ENCODE measurements around the gene GIPC1.
"Not testable (repeated sequence)": the region's sequence is repeated elsewhere in the genome, so short reads cannot be mapped to it uniquely, and the experiment has no call there.

GIPC1 gene

DNA sequence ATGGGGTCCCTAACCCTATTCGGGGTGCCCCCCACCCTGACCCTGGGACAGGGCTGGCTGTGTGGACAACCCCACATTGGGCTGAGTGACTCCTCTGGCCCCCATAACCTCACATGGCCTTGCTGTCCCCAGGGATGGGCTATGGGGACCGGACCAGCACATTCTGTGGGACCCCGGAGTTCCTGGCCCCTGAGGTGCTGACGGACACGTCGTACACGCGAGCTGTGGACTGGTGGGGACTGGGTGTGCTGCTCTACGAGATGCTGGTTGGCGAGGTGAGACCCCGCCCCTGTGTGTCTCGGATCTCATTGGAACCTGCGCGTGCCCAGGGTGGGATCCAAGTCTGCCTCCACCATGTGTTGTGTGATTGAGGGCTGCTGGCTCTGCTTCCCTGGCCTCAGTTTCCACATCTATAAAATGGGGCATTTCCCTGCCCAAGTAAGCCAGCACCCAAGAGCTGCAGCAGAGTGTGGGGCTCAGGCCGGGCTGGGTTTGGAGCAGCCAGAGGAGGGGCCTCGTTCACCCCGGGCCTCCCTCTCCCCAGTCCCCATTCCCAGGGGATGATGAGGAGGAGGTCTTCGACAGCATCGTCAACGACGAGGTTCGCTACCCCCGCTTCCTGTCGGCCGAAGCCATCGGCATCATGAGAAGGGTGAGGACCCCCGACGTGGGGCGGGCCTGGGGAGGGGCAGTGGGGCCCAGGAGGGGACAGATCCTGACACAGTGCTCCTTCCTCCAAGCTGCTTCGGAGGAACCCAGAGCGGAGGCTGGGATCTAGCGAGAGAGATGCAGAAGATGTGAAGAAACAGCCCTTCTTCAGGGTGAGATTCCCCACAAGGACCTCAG is 25.7 kb downstream of the GIPC1 start:
- no peak for DNase-seq (ENCODE audit: low spot score)

DNA sequence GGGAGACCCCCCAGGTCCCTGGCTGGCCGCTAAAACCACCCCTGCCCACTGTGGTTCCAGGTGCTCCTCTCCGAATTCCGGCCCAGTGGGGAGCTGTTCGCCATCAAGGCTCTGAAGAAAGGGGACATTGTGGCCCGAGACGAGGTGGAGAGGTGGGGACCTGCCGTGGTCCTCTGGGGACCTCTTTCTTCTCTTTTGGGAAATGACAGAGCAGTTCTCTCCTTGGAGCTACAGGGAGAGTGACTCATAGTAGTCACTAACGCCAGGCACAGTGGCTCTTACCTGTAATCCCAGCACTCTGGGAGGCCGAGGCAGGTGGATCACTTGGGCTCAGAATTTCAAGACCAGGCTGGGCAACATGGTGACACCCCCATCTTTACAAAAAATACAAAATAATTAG is 28.1 kb downstream of the GIPC1 start:
- no peak for DNase-seq (ENCODE audit: low spot score)

DNA sequence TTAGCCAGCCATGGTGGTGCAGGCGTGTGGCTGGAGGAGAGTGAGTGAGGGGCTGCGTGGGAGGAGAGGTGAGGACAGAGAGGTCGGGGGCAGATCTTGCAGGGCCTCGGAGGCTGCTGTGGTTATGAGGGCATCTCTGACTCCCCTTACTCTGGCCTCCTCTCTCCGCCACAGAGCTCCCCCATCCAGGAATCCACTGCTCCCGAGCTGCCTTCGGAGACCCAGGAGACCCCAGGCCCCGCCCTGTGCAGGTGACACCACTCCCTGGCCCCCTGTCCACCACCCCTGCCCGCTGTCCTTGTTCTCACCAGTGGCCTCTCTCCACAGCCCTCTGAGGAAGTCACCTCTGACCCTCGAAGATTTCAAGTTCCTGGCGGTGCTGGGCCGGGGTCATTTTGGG is 28.5 kb downstream of the GIPC1 start:
- no peak for DNase-seq (ENCODE audit: low spot score)

DNA sequence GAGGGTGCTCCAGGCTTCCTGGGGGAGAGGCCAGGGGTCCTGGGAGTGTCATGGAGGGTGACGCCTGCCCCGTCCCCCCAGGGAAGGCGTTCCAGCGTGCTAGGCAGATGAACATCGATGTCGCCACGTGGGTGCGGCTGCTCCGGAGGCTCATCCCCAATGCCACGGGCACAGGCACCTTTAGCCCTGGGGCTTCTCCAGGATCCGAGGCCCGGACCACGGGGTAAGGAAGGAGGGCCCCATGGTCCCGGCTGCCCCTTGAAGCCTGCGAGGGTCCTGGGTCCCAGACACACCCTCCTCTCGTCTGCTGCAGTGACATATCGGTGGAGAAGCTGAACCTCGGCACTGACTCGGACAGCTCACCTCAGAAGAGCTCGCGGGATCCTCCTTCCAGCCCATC is 32.2 kb downstream of the GIPC1 start:
- DNase-seq (ENCODE audit: low spot score): no peak

DNA sequence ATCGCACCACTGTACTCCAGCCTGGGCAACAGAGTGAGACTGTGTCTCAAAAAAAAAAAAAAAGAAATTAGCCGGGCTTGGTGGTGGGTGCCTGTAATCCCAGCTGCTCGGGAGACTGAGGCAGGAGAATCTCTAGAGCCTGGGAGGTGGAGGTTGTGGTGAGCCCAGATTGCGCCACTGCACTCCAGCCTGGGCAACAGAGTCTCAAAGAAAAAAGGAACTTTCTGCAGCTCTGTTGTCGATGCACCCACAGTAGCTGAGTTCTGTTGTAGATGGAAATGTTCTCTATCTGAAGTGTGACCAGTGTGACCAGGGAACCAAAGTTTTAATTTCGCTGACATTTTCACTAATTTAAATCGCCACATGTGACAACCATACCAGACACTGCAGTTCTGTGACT is 33.5 kb downstream of the GIPC1 start:
- DNase-seq (ENCODE audit: low spot score): not testable (repeated sequence)

DNA sequence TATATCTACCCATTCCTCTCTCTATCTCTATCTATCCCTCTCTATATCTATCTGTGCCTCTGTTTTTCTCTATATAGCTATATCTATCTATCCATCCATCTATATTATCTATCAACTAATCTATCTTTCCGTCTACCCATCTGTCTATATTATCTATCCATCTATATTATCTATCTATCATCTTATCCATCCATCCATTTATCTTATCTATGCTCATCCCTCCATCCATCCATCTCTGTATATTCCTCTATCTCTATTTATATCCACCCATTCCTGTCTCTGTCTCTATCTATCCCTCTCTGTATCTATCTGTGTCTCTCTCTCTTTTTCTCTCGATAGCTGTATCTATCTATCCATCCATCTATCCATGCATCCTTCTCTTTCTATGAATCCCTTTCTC is 35.0 kb downstream of the GIPC1 start:
- DNase-seq (ENCODE audit: low spot score): no peak

DNA sequence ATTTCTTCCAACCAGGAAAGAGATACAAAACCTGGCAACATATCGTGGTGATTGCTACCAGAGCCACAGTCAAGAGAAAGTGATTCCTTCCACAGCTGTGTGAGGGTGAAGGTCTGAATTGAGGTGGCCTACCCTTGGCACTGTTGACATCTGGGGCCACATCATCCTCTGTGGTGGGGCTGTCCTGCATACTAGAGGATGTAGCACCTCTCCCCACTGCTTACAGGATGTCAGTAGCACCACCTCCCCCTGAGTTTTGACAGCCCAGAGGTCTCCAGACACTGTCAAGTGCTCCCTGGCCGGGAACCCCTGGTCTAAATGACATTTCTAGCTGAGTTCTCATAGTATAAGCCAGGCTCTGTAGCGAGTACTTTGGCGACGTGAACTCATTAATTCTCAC is 36.2 kb downstream of the GIPC1 start:
- no peak for DNase-seq (ENCODE audit: low spot score)

DNA sequence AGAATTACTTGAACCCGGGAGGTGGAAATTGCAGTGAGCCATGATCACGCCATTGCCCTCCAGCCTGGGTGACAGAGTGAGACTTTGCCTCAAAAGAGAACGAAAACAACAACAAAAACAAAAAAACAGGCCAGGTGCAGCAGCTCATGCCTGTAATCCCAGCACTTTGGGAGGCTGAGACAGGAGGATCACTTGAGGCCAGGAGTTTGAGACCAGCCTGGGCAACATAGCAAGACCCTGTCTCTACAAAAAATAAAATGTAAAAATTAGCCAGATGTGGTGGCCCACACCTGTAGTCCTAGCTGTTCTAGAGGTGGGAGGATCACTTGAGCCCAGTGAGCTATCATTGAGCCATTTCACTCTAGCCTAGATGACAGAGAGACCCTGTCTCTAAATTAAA is 43.6 kb downstream of the GIPC1 start:
- not testable (repeated sequence) for DNase-seq (ENCODE audit: low spot score)

DNA sequence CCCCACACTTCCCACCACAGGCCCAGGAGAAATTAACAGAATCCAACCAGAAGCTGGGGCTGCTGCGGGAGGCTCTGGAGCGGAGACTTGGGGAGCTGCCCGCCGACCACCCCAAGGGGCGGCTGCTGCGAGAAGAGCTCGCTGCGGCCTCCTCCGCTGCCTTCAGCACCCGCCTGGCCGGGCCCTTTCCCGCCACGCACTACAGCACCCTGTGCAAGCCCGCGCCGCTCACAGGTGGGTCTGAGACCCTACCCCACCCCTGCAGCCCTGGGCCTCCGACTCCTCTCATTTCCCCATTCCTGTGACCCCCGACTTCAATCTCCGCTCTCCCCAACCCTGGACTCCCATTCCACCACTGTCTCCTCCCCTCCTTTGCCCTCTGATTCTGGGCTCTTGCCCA is 45.1 kb downstream of the GIPC1 start:
- no peak for DNase-seq (ENCODE audit: low spot score)

DNA sequence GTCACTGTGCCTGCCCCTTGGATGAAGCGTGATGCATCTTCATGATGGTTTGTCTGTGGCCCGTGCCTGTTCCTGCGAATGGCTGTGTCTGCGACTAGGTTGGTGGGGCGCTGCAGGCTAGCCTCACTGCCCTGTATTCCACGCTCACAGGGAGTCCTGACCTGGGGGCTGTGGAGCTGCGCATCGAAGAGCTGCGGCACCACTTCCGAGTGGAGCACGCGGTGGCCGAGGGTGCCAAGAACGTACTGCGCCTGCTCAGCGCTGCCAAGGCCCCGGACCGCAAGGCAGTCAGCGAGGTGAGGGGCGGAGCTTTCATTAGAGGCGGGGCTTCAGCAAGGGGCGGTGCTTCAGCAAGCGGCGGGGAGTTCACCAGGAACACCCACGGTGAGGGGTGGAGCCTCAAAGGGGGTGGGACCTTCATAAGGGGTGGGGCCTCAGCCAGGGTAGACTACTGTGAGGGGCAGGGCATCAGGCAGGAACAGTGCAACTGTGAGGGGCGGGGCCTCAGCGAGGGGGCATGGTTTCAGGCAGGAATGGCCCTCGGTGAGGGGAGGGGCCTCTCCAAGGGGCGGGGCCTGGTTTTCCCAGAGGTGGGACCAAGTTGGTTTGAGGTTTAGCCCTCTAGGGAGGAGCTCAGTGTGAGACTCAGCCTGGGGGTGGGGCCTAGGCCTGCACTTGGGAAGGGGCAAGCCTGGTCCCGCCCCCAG is 45.6 kb downstream of the GIPC1 start:
- no peak for DNase-seq (ENCODE audit: low spot score)

DNA sequence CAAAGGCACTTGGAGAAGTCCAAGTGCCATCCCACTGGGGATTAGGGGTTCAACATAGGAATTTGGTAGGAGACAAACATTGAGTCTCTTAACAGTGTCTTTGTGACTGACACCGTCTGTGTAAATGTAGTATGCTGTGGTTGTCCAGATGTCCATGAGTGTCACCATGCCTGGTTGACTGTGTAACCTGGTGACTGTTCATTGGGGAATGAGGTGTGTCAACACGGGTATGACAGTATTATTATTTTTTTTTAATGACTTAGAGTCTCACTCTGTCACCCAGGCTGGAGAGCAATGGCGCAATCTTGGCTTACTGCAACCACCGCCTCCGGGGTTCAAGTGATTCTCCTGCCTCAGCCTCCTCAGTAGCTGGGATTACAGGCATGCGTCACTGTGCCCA is 46.6 kb downstream of the GIPC1 start:
- DNase-seq (ENCODE audit: low spot score): no peak

DNA sequence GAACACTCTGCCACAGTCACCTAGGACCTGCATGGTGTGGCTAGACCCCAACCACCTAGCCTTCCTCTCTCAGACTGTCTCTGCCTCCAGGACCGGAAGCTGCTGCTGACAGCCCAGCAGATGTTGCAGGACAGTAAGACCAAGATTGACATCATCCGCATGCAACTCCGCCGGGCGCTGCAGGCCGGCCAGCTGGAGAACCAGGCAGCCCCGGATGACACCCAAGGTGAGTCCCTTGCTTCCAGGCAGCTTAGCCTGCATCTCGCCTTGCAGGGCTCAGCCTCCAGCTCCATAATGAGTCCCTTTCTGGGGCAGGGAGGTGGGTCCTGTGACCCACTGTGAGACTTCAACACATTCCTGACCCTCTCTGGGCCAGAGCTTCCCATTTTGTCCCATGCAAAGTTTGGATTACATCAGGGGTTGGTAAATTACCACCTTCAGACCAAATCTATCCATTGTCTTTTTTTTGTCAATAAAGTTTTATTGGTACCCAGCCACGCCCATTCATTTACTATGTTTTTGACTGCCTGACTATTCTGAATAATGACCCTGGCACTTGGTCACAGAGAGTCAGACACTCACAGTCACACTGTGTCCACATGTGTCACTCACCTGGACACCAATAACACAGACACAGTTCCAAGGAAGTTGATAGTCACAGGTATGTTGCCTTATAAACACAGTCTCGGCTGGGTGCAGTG is 49.4 kb downstream of the GIPC1 start:
- DNase-seq (ENCODE audit: low spot score): no peak

DNA sequence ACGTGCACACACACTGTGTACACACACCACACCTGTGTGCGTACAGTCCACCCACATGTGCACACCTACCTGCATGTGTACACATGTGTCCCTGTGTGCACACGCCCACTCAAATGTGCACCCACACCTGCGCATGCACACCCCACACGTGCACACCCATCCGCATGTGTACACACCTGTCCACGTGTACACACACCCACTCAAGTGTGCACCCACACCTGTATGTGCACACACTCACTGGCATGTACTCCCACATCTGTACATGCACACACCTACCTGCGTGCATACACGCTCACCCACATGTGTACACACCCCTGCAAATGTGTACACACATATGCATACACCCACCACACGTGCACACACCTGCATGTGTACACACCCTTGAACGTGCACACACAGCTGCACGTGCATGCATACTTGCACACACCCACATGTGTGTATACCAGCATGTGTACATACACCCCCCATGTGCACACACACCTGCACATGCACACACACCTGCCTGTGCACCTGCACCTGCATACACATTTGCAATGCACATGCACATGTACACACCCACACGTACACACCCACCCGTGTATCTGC is 52.2 kb downstream of the GIPC1 start:
- no peak for DNase-seq (ENCODE audit: low spot score)

DNA sequence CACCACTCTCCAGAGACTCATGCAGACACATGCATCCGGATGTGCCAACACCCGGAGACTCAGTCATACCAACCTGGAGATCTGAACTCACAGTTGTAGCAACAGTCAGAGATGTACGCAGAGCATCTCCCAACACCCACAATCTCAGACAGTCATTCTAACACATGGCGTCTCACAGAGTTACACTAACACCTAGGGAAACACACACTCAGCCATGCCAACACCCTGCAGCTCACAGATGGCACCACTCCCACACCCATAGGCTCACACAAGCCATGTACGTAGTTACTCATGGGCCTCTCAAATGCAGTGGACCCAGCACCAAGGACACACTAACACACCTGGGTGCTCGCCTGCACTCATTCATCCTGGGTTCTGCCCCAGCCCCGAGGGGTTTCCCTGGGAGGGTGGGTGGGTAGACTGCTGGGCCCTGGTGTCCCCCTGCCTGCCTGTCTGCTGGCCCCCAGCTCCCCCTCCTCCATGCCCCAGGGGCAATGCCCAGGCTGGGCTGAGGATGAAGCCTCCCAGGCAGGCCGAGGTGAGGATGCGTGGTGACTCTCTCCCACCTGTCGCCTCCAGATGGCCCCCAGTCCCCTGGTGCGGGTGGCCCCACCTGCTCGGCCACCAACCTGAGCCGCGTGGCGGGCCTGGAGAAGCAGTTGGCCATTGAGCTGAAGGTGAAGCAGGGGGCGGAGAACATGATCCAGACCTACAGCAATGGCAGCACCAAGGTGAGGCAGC is 52.9 kb downstream of the GIPC1 start:
- DNase-seq (ENCODE audit: low spot score): no peak

DNA sequence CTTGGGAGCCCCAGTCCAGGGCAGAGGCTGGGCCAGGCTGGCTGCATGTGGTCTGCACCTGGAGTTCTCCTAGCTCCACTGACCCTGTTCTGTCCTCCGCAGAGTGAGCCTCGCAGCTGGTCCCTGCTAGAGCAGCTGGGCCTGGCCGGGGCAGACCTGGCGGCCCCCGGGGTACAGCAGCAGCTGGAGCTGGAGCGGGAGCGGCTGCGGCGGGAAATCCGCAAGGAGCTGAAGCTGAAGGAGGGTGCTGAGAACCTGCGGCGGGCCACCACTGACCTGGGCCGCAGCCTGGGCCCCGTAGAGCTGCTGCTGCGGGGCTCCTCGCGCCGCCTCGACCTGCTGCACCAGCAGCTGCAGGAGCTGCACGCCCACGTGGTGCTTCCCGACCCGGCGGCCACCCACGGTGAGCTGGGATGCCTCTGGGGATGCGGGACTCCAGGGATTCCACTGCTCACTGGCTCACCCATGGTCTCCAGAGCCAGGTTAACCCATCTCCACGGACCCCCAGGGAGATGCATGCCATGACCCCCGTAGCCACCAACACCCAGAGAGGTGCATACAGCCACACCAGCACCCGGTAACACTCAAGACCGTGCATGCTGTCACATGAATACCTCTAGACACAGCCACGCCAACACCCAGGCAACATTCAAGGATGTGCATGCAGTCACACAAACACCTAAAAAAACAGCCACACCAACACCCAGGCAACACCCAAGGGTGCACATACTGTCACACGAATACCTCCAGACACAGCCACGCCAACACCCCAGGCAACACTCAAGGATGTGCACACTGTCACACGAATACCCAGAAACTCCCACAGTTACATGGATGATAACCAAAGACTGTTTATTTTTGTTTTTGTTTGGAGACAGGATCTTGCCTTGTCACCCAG is 54.6 kb downstream of the GIPC1 start:
- DNase-seq (ENCODE audit: low spot score): no peak

DNA sequence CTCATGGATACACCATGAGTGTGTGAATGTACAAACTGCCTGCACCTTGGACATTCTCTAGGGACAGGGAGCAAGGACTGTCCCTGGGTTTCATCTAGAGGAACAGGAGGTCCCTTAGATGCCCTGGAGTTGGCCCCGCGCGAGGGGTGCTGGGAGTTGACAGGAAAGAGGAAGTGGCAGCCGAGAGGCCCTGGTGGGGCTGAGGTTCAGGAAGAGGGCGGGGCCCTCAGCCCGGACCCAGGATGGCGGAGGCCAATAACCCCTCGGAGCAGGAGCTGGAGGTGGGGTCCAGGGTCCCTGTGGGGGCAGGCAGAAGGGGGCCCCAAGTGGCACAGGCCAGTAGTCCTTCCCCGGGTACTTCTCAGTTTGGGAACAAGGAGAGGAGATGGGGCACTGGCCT is 55.9 kb downstream of the GIPC1 start:
- peak; percentile 82 for DNase-seq (ENCODE audit: low spot score)

DNA sequence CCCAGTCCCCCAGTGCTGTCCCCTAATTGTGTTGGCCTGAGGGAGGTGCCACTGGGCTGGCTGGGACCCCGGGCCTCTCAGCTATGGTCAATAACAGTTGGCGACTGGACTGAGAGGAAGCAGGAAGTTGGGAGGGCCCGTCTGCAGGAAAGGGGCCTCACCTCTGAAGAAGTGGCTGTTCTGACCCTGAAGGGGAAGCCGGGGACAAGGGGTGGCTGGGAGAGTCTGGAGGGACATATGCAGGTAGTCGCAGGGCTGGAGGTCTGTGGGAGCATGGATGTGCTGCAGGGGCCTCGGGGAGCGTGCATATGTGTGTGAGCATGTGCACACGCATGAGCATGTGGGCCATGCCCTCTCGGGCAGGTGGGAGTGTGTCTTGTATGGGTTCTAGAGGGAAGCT is 56.9 kb downstream of the GIPC1 start:
- no peak for DNase-seq (ENCODE audit: low spot score)

DNA sequence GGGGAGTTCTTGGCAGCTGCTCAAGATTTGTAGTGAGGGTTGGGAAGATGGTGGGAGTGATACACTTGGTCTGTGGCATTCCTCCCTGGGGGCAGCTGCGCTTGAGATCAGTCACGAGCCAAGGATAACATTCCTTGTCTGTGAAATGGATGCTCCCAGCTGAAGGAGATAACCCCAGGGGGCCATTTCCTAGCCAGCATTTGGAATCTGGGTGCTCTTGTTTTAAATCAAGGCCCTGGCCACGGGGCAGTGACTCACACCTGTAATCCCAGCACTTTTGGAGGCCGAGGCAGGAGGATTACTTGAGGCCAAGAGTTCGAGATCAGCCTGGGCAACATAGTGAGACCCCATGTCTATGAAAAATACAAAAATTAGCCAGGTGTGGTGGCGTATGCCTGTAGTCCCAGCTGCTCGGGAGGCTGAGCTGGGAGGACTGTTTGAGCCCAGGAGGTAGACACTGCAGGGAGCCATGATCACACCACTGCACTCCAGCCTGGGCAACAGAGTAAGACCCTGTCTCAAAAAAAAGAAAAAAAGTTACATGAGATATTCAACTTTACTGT is 58.3 kb downstream of the GIPC1 start:
- DNase-seq (ENCODE audit: low spot score): no peak

DNA sequence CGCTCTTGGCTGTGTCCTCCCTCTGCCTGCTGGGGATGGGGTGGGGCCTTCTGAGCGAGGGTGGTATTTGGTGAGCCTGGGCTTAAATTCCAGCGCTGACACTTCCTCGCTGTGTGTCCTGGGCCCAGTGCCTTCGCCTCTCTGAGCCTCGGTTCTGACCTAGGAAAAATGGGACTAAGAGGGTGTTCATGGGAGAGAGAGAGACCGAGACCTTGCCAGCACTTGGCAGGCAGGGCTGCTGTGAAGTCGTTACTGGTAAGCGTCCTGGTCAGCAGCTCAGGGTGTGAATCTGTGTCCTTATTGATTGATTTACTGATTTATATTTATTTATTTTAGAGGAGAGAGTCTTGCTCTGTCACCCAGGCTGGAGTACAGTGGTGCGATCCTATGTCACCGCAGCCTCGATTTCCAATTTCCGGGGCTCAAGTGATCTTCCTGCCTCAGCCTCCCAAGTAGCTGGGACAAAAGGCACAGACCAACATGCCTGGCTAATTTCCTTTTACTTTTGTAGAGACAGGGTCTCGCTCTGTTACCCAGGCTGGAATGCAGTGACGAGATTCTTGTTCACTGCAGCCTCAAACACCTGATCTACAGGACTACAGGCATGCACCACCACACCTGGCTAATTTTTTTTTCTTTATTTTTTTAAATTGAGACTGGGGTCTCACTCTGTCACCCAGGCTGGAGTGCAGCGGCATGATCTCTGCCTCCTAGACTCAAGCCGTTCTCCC is 60.4 kb downstream of the GIPC1 start:
- no peak for DNase-seq (ENCODE audit: low spot score)
